AG04450 (cell line): Measurements from ENCODE around the gene ARFIP1. TPM values are rescaled to one million over a fixed set of nuclear protein-coding genes. Genes with fewer than 3 reads are reported as not detected.
"Not testable (repeated sequence)": the region's sequence is repeated elsewhere in the genome, so short reads cannot be mapped to it uniquely, and the experiment has no call there.

ENCODE experiments used
- CTCF ChIA-PET: fragments of 300-600, 350-600 bp; formaldehyde crosslinking; extraction: SDS; loops from one replicate; lab custom pipeline; 2022; ENCODE audit warnings: antibody characterized with exemption, inconsistent platforms; lab: Charles Lee
- POLR2A ChIA-PET: fragments of 350-600 bp; formaldehyde crosslinking; extraction: SDS; loops from one replicate; lab custom pipeline; 2021; ENCODE audit warnings: antibody characterized with exemption, inconsistent platforms; lab: Yijun Ruan, JAX
- DNase-seq: peaks from one replicate; pipeline ENCODE4 v3.0.0-alpha.2; 2011; ENCODE audit warnings: low read depth, low spot score
- H3K27ac ChIP-seq: one replicate; pipeline ENCODE4 v1.5.1; 2012; ENCODE audit warnings: low read depth, low read length, control low read depth
- H3K27me3 ChIP-seq: one replicate; pipeline ENCODE4 v1.6.0; 2012; ENCODE audit warnings: low read length; ENCODE audit not compliant: control insufficient read depth, insufficient read depth
- H3K4me3 ChIP-seq: 2 replicates; pipeline ENCODE4 v1.5.1; 2011; ENCODE audit warnings: mild to moderate bottlenecking, low read depth, low read length, control low read depth
- H3K9me3 ChIP-seq: 2 replicates; pipeline ENCODE4 v1.5.1; 2012; ENCODE audit warnings: low read length; ENCODE audit not compliant: control insufficient read depth, insufficient read depth
- CTCF ChIP-seq: IDR thresholded peaks from 2 replicates; pipeline ENCODE4 v1.5.1; 2011; ENCODE audit warnings: low read depth, low read length, control low read depth, inconsistent platforms
- polyA plus RNA-seq: library from polyadenylated mRNA; depleted of rRNA; stranded (reverse); fragments of >200 nt; gene quantifications from 2 replicates; pipeline ENCODE4 v1.2.3, GENCODE V29; 2011

ARFIP1 gene
- polyA plus RNA-seq, 1 experiment, result 42.0 TPM

GRCh38 chr4:152896811-152897210 is 117.1 kb downstream of the ARFIP1 start:
- Histone ChIP-seq H3K27ac (no peak overlapping the region), H3K4me3 (no peak overlapping the region), H3K9me3 (no peaks in the 10 kb centered on the region), H3K27me3 (no peaks in the 10 kb centered on the region)
- ChIA-PET CTCF (interaction anchor here (0.7 to 2.0 kb wide), 4 partner anchors 187 to 331 kb away, joined by 3 to 11 read pairs (median 6); no protein-coding TSS in a partner anchor), POLR2A (no interaction called here)
- peak; percentile 18 for DNase-seq
- TF ChIP-seq CTCF, result no peak

GRCh38 chr4:152898133-152898532 is 118.4 kb downstream of the ARFIP1 start:
- H3K27me3 ChIP-seq, CTCF ChIA-PET, H3K27ac ChIP-seq, POLR2A ChIA-PET, H3K4me3 ChIP-seq, DNase-seq, H3K9me3 ChIP-seq: not testable (repeated sequence)

GRCh38 chr4:152898606-152899005 is 118.9 kb downstream of the ARFIP1 start:
- H3K4me3 ChIP-seq, result no peak overlapping the region
- DNase-seq, result no peak
- H3K27ac ChIP-seq, result no peak overlapping the region
- no peak for TF ChIP-seq CTCF
- ChIA-PET CTCF (no interaction called here), POLR2A (no interaction called here)
- no peaks in the 10 kb centered on the region for H3K27me3 ChIP-seq
- no peaks in the 10 kb centered on the region for H3K9me3 ChIP-seq

GRCh38 chr4:152900395-152900794 is 120.6 kb downstream of the ARFIP1 start:
- no peaks in the 10 kb centered on the region for H3K27me3 ChIP-seq
- no peak overlapping the region for H3K27ac ChIP-seq
- H3K9me3 ChIP-seq, result no peaks in the 10 kb centered on the region
- no peak for DNase-seq
- ChIA-PET CTCF (interaction anchor here (0.6 kb wide), 1 partner anchor 1722 kb away, joined by 3 read pairs; no protein-coding TSS in a partner anchor), POLR2A (no interaction called here)
- H3K4me3 ChIP-seq, result no peak overlapping the region
- no peak for TF ChIP-seq CTCF

GRCh38 chr4:152901205-152901604 is 121.5 kb downstream of the ARFIP1 start:
- Histone ChIP-seq H3K27me3 (no peaks in the 10 kb centered on the region), H3K4me3 (no peak overlapping the region), H3K9me3 (no peaks in the 10 kb centered on the region), H3K27ac (no peak overlapping the region)
- ChIA-PET CTCF (no interaction called here), POLR2A (no interaction called here)
- no peak for DNase-seq
- TF ChIP-seq CTCF, result no peak
